ENCODE measurements around the gene FAM149A. TPM values are rescaled to one million over a fixed set of nuclear protein-coding genes. Genes with fewer than 3 reads are reported as not detected.

FAM149A gene
- total and polyA plus RNA-seq, 10 donors, result 0.61 to 7.3 (median 3.2) TPM

DNA sequence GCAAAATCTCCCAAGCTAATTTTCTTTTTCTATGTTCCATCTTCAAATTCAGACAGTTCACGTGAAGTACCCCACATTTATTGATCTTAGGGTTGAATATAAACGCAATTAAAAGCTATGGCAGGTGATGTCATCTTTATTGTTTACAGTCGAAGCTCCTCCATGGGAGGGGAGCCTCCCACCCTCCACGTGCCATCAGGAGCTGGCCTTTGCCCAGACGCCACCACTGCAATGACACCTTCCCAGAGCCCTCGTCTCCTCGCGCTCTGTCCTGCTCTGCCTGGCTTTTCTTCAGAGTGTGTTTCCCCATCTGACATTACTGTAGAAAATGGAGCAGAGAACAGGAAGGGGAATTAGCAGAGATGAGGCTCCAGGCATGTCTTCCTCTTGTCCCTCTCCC lies 68.0 kb downstream of the FAM149A start:
- Histone ChIP-seq H3K4me3 (no peak overlapping the region), H3K27me3 (replicated peaks in 1 of 7) (no peaks in the 10 kb centered on the region), H3K27ac (no peak overlapping the region), H3K36me3 (no peaks in the 10 kb centered on the region), H3K9me3 (peaks cover 0 to 1% (median 0%) of the 10 kb centered on the region in 8 donors), H3K4me1 (no peaks in the 10 kb centered on the region)
- TF ChIP-seq POLR2A (IDR thresholded peaks at IDR 0.05) (no peak), POLR2AphosphoS5 (IDR thresholded peaks at IDR 0.05) (no peak), CTCF (IDR thresholded peaks at IDR 0.05 in 8 of 11, conservative IDR thresholded peaks at IDR 0.05 in 3 of 11) (no peak)
- intact Hi-C loops (cut with DNase I; ENCODE audit: low total_unique reads), result no loop called here
- 78 to 85% (median 80%) methylated on average over 8 of the region's 8 CpGs; no CpG with 5 or more reads in 2 of the 5 donors for WGBS, 5 donors
- DNase-seq, result no peak

DNA sequence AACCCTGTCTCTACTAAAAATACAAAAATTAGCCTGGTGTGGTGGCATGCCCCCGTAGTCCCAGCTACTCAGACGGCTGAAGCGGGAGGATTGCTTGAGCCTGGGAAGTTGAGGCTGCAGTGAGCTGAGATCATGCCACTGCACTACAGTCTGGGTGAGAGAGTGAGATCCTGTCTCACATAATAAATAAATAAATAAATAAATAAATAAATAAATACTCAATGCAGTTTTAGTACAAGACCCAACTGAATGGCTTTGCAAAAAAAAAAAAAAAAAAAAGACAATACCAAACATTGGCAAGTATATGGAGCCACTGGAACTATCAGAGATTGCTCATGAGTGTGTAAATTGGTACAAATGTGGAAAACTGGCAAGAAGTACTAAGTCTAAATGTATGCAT lies 83.6 kb downstream of the FAM149A start:
- no peak for DNase-seq
- 65 to 99% (median 72%) methylated on average over 3 of the region's 3 CpGs for WGBS, 5 donors
- no peak overlapping the region for H3K4me3 ChIP-seq
- H3K9me3 ChIP-seq, result no peaks in the 10 kb centered on the region
- TF ChIP-seq POLR2A (IDR thresholded peaks at IDR 0.05) (no peak), POLR2AphosphoS5 (IDR thresholded peaks at IDR 0.05) (no peak), CTCF (IDR thresholded peaks at IDR 0.05 in 8 of 11, conservative IDR thresholded peaks at IDR 0.05 in 3 of 11) (no peak)
- intact Hi-C loops (cut with DNase I; ENCODE audit: low total_unique reads), result no loop called here
- no peaks in the 10 kb centered on the region for H3K27me3 ChIP-seq (replicated peaks in 1 of 7)
- no peak overlapping the region for H3K27ac ChIP-seq
- no peaks in the 10 kb centered on the region for H3K36me3 ChIP-seq
- H3K4me1 ChIP-seq, result peaks cover 9 to 29% (median 26%) of the 10 kb centered on the region in 6 donors

DNA sequence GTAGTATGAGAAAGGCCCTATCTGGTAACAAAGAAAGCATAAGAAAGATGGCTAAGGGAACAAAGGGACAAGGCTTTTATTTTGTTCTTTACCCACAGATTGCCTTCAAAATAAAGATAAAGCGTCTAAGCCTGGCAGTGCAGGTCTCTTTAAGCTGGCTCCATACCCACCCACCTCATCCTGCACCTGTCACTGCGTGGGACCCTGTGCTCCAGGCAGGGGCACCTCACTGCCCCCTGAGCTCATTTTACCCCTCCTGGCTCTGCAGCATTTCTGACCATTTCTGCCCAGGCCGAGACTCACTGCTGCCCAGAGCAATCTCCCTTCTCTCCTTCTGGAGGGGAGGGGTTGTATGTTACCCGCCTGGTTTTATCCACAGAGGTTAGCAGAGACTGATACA lies 85.2 kb downstream of the FAM149A start:
- no peak for DNase-seq
- H3K4me3 ChIP-seq, result no peak overlapping the region
- 66 to 88% (median 74%) methylated on average over 4 of the region's 4 CpGs for WGBS, 5 donors
- H3K36me3 ChIP-seq, result peaks cover 0 to 3% (median 0%) of the 10 kb centered on the region in 6 donors
- H3K4me1 ChIP-seq, result peaks cover 18 to 41% (median 36%) of the 10 kb centered on the region in 6 donors
- H3K27ac ChIP-seq, result peak overlapping the region in 7 of 8 donors; percentile 94 to 99 (median 98)
- no peaks in the 10 kb centered on the region for H3K27me3 ChIP-seq (replicated peaks in 1 of 7)
- TF ChIP-seq CTCF (IDR thresholded peaks at IDR 0.05 in 8 of 11, conservative IDR thresholded peaks at IDR 0.05 in 3 of 11) (no peak), POLR2A (IDR thresholded peaks at IDR 0.05) (no peak), POLR2AphosphoS5 (IDR thresholded peaks at IDR 0.05) (no peak)
- intact Hi-C loops (cut with DNase I; ENCODE audit: low total_unique reads), result no loop called here
- H3K9me3 ChIP-seq, result no peaks in the 10 kb centered on the region

GRCh38 chr4:186190581-186191199 lies 86.2 kb downstream of the FAM149A start:
- no peaks in the 10 kb centered on the region for H3K9me3 ChIP-seq
- peak overlapping the region; percentile 92 to 99 (median 97) for H3K27ac ChIP-seq
- peaks cover 0 to 13% (median 1%) of the 10 kb centered on the region in 6 donors for H3K36me3 ChIP-seq
- WGBS, 5 donors, result 0 to 1% (median 0%) methylated on average over 29 to 34 of the region's 34 CpGs
- no peaks in the 10 kb centered on the region for H3K27me3 ChIP-seq (replicated peaks in 1 of 7)
- intact Hi-C loops (cut with DNase I; ENCODE audit: low total_unique reads), result no loop called here
- H3K4me1 ChIP-seq, result peaks cover 18 to 44% (median 36%) of the 10 kb centered on the region in 6 donors
- peak; percentile 92 for DNase-seq
- peak overlapping the region; percentile 51 to 92 (median 81) for H3K4me3 ChIP-seq
- TF ChIP-seq CTCF (IDR thresholded peaks at IDR 0.05 in 8 of 11, conservative IDR thresholded peaks at IDR 0.05 in 3 of 11) (peak in 1 of 11 experiments; percentile 14), POLR2AphosphoS5 (IDR thresholded peaks at IDR 0.05) (no peak)

Data from spleen (tissue), 11 donors.